Stimulated activated CD8-positive, alpha-beta memory T cell treated with anti-CD3 and anti-CD28 coated beads, Interleukin-7, amount 100 ng/mL, for 24 hours (primary cell): ENCODE results near the gene IRF6.

Experiments
- DNase-seq: peaks from one replicate; pipeline ENCODE4 v3.0.0-alpha.2; 2020; ENCODE audit warnings: low read depth

Gene IRF6

DNA sequence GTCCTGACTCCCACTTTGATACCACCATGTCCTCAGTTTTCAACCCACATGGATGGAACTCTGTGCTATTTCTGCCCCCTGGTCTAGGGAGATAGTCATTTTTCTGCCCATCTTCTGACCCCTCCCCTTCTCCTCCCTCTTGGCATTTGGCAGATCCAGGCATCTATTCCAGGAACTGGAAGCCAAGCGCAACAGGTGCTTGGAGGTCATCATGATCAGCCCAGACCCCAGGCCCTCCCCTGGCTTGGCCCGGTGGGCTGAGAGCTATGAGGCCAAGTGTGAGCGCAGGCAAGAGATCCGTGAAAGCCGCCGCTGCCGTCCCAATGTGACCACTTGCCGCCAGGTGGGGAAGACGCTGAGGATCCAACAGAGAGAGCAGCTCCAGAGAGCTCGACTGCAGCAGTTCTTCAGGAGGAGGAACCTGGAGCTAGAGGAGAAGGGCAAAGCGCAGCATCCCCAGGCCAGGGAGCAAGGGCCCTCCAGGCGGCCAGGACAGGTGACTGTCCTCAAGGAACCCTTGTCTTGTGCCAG is 46.0 kb downstream of the IRF6 start:
- no peak for DNase-seq

DNA sequence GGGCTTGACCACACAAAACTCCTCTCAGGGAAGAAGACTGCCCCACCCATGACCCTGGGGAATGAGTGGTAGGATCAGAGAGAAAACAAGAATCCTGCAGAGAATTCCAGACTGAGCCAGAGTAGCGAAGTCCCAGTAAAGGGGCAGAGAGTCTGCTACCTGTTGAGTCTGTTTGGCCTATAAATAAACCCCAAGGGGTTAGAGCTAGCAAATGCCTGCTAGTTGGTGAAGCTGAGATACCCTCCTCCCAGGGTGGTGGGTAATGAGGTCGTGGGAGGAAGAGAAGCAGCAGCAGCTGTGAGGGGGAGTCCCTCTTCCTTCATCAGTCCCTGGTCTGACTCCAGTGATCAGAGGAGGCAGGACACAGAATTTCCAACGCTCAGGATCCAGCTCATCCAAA is 47.5 kb downstream of the IRF6 start:
- no peak for DNase-seq

DNA sequence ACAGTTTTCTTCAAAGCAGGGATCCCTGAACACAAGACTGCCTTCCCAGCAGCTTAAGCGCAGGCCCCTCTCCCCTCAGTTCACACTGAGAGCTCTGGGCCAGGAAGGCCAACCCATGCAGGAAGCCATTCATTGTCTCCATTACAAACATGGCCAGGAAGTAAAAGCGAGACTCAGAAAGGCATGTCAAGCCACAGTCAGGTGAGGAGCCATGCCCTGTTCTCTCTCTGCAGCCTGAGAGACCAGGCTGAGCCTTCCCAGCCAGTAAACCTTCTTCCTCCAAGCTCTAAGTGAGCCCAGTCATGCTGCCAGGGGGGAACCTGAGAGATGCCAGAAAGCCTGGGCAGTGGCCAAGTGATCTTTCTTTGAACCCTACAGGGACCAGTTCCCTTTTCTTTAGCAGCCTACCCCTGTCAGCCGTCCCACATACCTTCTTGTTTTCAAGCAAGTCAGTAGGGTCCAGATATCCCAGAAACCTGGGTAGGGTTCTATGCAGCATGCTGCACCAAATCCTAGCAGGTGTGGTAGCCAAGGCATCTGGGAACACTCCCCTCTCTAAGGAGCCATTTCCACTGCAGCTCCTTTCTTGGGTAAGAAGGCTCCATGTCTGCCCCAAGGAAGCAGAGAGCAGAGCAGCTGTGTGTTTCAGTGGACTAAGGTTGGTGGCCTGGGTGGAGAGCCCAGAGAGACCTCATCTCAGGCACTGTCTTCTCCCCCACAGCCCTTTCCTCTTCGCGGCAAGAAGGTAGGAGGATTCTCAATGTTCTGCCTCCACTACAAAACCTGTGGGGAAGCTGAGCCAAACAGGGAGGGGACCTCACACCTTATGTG is 49.1 kb downstream of the IRF6 start:
- DNase-seq: no peak

DNA sequence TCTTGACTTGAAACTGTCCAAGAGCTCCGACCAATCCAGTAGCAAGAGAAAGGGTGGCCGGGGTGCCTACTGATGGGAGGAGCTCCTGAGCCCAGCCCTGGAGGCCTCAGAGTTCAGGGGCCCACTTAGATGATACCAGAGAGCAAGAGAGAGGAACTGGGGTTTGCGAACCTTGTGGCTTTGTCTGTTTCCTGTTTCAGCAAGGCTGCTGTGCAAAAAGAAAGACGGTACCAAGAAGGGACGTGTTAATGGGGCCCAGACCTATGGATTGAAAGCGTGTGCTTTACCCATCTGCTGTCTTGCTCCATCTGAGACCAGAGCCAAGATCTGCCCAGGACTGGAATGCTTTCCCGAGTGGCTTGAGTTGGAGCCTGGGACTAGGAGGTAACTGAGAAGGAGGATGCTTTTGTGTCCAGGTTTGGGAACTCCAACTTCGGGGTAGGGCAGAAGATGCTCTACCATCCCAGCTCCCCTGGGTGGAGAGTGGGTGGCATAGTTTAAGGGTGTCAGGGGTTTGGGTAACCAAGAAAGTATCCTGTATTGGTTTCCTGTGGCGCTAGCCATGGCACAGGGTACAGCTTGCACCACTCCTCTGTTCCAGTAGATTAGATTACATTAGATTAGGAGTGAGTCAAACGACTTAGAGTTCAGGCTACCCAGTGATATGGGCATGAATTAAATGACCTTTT is 49.9 kb downstream of the IRF6 start, which contains the start of gene TRAF3IP3:
Gene TRAF3IP3 (plus strand): TSS at position 128 of the 689 bp plus-strand sequence. CDS start 3,987 bp downstream, outside the sequence.
- peak; percentile 56 for DNase-seq

DNA sequence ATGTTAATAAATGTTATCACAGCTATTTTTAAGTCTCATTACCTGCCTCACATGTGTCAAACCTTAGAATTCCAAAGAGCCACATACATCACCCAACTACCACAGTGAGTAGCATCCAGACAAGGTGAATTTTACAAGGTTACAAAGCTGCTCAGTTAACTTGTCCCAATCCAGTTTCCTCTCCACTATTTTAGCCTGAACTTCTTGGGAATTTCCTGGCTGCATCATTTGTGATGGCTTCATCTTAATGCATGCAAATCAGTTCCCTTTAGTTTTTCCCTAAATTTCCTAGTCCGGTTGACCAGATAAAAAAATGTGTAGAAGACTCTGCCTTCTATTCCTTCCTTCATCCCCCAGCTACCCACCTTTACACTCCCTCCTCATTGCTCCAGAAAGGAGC is 50.7 kb downstream of the IRF6 start:
- DNase-seq: no peak

DNA sequence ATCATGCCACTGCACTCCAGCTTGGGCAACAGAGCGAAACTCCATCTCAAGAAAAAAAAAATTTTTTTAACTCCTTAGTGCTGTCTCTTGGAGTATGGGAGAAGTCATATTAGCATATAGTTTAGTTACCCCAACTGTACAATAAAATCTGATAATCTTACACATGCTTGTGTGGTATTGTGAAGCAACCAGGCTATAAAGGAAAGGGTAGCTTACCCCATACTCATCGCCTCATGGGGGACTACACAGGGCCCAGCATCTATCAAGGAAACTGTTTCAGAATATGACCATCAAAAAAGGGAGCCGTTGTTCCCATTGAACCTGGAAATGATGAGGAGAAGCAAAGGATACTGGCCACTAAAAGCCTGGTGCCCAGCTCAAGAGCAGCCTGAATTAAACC is 53.1 kb downstream of the IRF6 start:
- no peak for DNase-seq

DNA sequence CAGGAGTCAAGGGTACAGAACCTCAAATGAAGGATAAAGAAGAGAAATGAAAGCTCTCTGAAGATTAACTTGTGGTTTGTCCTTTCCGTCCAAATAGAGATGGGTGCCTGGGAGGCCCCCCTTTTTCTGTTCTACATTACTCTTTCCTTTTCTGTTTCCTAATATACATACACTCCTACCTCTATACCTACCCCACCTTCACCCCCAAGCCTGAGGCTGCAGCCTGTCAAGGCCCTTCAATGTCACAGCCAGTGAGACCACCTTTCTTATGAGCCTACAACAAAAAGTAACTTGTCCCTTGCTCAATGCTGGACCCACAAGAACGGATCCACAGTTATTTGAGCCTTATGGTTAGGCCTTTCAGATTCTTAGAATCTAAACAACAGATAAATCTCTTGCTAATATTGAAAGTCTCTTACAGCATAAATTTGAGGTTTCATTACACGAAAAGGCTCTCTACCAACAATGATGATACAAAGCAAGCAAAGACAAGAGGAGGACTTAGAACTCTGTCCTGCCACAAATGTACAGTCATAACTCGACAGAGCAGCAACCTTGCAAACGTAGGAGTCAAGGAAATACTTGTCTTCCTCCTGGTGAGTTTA is 54.2 kb downstream of the IRF6 start:
- DNase-seq: no peak

DNA sequence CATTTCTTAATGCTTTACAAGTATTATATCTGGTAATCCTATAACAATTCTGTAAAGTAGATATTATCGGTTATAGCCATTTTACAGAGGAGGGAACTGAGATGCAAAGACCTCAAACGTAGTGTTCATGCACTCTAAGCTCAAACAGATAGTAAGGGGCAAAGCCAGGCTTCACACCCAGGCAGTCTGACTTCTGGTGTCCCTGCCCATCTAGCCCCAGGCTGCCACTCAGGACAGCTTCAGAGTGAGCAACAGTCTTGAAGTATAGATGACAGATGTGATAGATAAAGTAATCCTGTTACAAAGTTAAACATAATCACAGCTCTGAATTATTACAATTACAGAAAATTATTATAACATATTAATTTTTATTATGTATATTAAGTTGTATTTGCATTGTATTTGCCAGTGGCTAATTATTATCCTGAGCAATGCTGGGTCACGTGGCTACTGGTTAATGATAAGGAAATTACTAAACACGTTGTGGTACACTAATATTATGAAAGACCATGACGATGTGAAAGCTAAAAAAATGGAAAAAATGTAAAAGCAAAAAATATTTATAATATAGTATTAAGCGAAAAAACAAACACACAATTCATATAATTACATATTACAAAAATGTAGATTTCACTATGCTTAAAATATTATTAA is 56.1 kb downstream of the IRF6 start:
- no peak for DNase-seq

DNA sequence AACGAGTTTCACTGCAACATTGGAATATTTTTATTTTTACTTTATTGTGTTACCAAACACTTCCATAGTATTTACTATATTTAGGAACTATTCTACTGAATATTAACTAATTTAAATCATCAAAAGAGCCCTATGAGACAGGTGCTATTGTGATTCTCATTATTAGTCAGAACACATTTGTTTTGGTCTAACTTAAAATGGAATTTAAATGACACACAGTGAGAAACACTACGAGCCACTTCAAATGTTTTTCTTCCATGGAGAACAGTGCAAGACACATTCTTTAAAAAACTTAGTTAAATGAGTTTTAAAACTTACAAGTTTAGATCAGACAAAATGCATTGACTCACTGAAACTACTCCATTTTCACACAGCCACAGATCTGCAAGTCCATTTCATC is 56.7 kb downstream of the IRF6 start:
- no peak for DNase-seq

DNA sequence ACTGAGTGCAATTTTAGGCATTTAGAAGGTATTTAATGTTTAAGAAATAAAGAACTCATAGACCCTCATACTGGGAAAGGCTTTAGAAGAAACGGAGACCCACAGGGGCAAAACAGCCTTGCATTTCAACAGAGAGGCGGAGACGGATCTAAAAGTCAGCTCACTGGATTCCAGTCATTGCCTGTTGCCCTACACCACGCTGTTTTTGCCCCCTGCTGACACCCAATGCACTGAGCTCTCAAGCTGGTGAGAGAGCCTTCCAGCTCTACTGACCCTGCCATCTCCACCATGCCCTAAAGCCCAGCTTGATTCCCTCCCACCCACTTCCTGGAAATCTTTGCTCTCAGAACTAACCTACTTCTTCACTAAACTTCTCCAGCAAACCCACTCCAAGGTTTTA is 57.3 kb downstream of the IRF6 start:
- DNase-seq: no peak

DNA sequence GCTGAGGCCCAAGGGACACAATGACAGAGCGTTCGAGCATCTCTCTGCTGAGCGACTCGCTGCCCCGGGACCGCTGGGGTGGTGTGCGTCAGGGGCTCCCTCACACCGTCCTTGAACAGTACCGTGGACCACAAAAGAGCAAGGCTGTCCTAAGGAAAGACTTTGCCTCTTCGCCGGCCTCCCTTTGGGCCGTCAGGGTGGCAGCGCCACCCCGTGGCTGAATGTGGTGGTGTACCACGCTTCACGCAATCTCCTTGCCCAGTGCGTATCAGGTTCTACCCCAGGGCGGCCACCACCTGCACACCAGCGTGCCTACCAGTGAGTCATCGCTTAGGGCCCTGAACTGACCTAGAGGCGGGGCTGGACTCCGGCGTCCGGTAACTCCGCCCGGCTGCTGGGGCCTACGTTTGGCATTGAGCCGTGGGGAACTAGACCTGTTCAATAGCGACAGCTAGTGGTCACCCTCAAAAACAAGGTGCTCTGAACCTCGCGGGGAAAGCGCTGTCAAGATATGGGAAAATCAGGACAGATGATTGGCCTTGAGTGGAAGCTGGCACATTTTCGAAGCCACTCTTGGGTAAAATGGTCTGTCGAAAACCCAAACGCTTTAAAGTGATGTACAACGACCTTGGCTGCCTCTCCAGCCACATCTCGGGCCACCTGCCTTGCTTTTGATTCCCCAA is 58.2 kb downstream of the IRF6 start:
- DNase-seq: peak; percentile 75

DNA sequence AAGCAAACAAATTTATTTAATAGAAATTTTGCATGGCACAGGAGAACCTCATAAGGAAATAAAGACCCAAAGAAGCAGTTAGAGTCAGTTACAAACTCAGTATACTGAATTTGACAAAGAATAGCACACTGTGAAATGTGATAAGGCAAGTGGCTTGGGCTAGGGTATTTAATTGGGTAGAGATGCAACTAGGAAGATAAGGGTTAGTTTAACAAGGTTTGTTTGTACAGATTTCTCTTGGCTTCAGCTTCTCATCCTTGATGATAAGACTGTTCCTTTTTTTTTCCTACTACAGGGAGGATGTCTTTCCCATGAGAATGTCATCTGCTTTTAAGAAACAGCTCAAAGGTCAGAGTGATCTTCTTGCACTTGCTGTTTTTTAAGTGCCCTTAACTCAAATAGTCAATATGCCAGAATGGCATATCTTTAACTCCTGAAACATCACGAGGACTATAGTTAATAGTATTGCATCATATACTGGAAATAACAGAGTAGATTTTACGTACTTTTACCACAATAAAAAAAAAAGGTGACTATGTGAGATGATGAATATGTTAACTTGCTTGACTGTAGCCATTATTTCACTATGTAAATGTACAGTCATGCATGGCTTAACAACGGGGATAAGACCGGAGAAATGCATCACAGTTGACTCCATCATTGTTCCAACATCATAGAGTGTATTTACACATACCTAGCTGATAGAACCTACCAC is 59.3 kb downstream of the IRF6 start:
- DNase-seq: no peak

DNA sequence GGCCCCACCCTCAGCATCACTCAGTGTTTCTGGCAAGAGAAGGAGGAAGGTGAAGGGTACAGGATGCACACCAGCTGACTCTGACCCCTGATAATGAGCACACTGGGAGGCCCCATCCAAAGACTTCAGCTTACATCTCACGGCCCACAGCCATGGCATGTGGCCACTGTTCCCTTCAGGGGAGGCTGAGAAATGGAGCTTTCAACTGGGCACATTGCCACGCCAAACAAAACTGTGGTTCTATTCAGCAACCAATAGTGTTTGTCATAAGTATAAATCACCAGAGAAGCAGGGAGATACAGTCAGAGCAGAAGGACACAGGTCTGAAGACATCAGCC is 62.8 kb downstream of the IRF6 start:
- no peak for DNase-seq

DNA sequence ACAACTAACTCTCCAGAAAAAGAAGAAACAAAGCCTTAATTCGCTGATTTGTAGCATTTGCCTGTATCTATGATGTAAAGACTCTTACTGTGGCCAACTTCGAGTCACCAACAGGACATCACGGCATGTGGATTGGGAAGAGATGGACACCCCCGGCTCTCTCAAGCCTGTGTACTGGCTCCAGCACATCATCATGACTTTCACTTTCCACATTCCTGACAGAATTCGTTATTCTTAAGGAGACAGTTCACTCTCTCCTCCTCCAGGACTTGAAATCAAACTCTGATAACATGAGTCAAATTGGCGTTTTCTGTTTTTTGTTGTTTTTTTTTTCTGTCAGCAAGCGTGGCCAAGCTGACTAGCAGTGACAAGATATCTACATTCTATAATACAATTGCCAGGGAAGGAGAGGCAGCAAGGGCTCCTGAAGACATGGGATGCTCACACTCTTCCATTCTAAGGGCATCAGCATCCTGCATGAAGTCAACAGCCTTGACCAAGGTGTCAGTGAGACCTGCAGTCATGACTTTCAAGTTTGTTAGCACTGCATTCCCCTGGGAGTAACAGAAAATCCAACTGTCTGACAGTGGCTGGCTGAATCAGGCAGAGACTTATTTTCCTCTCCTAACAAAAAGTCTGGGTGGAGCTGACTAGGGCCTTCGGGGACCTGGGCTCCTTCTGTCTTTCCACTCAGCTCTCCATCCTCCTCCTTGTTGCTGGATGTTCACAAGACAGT is 63.4 kb downstream of the IRF6 start:
- no peak for DNase-seq

DNA sequence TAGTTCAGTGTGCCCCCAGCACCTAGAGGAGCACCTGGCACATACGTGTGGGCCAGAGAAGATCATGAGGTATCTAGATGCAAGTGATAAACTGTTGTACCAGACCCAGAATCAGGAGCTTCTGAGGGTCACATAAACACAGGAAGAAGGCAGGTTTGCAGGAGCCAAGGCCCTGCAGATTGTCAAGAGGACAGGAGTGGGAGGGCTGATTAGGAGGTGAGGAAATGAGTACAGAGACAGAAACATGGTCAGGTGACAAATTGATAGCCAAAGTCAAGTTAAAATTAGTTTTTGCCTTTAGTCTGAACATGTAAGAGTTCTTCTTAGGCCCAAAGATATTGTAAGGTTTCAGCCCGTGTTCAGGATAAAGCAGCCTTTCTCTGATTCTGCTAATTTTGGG is 64.1 kb downstream of the IRF6 start:
- no peak for DNase-seq

DNA sequence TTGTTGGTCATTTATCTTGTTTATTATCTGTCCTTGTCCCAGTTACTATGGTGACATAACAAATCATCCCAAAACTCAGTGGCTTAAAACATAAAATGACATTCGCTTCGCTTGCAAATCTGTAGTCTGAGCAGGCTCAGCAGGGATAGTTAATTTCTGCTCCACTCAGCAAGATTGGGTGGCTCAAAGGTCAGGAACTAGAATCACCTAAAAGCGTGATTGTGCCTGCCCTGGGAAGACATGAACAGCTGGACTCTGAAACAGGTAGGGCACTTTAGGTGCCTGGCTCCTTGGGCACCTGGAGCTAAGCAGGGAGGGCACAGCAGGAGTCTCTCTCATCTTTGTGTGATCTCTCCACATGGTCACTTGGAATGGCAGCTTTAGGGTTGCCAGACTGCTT is 64.7 kb downstream of the IRF6 start:
- DNase-seq: no peak

DNA sequence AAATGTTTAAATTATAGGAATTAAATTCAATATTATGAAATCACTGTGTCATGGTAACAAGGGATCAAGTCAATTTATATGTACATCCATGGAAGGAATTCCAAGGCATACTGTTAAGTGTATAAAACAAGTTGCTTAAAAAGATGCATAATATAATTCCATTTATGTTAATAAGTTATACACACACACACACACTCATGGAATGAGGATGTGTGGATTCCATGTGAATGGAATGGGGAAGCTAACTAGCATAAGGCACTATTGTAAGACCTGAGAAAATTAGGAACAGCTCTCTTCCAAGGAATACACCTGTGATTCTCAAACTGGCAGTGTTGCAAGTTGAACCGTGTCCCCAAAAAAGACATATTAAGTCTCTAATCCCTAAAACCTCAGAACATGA is 67.7 kb downstream of the IRF6 start:
- no peak for DNase-seq

DNA sequence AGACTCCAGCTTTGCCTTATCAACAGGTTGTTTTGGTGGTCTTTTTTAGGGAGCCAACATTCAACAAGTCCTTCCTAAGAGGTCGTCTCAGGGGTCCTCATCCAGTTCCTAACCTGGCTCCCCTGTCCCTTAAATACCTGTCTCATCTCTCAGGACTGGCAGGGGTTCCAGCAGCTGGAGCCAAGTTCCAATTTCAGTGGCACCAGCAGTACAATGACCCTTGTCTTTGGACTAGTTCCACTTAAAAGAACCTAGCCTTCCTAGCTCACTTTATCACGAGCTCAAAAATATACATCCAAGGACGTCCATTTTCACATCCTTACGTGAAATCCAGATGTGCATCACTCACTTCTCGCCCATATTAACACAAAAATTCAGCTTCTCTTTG is 68.8 kb downstream of the IRF6 start:
- no peak for DNase-seq

DNA sequence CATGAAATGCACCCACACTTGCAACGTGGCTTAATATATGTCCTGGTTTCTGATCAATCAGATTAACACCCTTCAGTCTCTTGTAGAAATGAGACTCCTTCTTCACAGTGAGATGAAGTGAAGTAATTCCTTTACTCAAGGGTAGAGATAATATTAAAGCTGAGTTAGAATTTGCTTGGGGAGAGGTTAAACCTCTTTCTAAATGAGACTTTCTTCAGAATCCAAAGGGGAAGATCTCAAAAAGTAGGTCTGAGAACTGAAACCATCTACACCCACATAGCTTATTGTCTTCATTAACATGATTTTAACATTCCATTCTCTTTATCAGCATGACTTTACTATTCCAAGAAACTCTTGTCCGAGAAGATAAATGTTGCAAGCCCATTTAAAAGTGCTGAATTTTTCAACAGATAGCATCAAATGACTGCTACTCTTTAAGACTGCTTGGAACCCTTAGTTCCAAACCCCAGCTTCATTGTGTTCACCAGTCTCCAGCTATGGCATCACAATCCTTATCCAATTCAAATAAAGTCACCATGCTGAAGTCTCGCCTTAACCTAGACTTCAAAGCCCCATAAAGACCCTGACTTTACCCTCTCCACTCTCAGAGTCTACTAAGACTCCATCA is 69.3 kb downstream of the IRF6 start:
- DNase-seq: no peak
